IPS-11a (cell line): ENCODE measurements around the gene ALX4.
A peak's percentile ranks its signal among the peaks of the same experiment; 100 is the strongest.

Source experiments
- H3K4me3 ChIP-seq: one replicate; pipeline ENCODE4 v1.5.1; 2013; ENCODE audit warnings: low read depth, low read length, control low read depth

The ALX4 gene

DNA sequence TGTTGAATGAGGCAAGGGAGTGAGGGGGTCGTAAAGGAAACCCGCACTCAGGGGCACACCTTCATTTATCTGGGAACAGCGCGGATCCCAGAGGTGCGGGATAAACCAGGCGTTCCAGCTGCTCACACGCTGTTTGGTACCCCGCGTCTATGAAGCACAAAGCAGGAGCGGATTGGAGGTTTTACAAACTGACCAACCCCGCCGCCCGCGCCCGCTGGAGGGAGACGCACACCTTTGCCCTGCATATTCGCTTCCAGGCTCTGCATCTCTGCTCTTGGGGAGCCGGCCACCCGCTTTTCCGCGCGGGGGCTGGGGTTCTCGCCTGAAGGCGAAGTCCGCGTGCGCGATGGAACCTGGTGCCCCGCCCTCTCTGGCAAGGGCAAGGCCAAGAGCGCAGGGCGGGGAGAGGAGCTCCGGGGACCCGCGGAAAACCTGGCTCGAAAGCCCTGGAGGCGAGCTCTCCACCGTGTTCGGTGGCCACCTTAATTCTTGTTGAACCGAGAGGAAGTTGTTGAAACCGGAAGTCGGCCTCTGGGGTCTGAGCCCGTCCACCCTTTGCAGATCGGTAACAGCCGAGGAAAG is 6.8 kb upstream of the ALX4 start:
- peak overlapping the region; percentile 8 for H3K4me3 ChIP-seq

- peak overlapping the region; percentile 4 for H3K4me3 ChIP-seq
Observed at GRCh38 chr11:44315947-44316658, 6.2 kb upstream of the ALX4 start.

DNA sequence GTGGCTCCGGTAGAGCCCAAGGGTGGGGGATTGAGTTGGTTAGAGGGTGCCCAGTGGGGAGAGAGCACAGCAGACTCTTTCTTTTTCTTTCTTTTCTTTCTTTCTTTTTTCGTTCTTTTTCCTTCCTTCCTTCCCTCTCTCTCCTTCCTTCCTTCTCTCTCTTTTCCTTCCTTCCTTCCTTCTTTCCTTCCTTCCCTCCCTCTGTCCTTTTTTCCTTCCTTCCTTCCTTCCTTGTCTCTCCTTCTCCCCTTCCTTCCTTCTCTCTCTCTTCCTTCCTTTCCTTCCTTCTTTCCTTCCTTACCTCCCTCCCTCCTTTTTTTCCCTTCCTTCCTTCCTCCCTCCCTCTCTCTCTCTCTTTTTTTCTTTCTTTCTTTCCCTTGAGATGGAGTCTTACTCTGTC is 4.8 kb upstream of the ALX4 start:
- no peak overlapping the region for H3K4me3 ChIP-seq

- H3K4me3 ChIP-seq: no peak overlapping the region
Observed at GRCh38 chr11:44313761-44314489, 4.0 kb upstream of the ALX4 start.

DNA sequence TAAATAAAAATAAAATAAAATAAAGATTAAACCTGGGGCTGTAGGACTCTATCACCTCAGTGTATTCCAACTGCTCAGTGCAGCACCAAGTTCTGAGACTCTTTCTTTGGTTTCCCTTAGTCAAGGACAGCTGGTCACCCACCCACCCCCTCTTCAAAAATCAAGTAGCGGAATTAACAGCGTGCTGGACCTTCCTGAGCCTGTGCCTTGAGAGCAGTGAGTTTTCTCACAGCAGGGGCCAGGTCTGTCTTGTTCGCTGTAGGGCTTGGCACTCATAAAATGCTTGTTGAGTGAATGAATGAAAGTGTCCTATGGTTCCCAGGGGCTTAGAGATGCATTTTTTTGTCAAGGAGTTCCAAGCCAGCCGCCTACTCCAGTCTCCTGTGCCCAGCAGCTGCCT is 2.9 kb upstream of the ALX4 start:
- H3K4me3 ChIP-seq: no peak overlapping the region

GRCh38 chr11:44311339-44312261 is 1.7 kb upstream of the ALX4 start:
- H3K4me3 ChIP-seq: no peak overlapping the region

DNA sequence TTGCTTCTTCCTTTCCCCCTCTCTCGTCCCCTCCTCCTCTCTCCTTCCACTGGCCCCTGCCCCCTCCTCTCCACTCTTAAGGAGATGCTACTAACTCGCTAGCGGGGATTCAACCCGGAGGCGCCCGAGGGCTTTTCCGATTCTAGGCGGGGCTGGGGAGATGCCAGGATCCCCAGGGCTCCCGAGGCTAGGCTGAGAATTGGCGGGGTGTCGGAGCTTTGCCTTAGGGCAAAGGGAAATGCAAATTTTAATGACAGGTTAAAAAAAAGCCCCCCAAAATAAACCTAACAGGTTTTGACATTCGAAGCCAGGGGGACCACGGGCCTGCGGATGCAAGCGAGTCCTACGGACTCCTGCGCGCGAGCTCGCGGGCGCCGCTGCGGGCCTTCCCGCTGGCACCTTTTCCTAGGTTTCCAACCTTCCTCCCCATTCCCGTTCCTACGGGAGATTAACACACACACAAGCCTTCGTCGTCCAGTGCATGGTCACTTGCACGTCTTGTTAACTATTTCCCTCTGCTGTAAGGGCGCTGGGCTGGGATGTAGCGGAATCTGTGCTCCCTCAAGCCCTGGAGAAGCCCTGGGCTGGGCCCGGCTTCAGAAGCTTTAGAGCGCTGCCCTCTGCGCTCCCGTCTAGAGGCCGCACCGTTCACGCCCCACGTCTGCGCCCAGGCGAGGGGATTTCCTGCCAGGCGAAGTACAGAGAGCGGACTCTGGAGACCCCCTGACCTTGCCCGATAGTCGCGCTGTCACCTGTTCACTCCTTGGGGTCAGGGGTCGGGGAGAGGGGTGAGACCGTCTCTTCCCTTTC is 729 bp upstream of the ALX4 start:
- no peak overlapping the region for H3K4me3 ChIP-seq

- H3K4me3 ChIP-seq: no peak overlapping the region
Observed at GRCh38 chr11:44310206-44310462, 195 bp upstream of the ALX4 start.

DNA sequence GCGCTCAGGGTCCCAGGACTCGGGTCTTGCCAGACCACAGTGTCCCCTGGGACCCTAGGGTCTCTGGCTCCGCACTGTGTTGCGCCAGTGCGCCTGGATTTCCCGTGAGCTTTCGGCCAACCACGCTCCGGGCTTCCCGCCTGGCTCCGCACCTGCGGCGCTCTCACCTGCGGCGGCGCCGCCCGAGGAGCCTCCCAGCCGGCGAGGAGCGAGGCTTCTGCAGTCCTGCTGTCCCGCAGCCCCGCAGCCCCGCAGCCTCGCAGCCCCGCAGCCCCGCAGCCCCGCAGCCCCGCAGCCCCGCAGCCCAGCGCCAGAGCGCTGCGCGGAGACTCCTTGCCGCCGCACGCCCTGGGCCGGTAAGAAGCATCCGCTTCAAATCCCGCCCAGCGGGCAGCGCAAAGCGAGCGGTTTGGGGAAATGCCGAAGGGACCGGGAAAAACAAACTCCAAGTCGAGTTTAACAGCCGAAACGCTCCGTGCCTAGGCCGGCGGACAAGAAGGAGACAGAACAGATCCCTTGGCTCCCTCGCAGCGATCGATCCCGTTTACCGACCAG is 939 bp downstream of the ALX4 start:
- no peak overlapping the region for H3K4me3 ChIP-seq

- H3K4me3 ChIP-seq: no peak overlapping the region
Observed at GRCh38 chr11:44308256-44308922, 1.6 kb downstream of the ALX4 start.

DNA sequence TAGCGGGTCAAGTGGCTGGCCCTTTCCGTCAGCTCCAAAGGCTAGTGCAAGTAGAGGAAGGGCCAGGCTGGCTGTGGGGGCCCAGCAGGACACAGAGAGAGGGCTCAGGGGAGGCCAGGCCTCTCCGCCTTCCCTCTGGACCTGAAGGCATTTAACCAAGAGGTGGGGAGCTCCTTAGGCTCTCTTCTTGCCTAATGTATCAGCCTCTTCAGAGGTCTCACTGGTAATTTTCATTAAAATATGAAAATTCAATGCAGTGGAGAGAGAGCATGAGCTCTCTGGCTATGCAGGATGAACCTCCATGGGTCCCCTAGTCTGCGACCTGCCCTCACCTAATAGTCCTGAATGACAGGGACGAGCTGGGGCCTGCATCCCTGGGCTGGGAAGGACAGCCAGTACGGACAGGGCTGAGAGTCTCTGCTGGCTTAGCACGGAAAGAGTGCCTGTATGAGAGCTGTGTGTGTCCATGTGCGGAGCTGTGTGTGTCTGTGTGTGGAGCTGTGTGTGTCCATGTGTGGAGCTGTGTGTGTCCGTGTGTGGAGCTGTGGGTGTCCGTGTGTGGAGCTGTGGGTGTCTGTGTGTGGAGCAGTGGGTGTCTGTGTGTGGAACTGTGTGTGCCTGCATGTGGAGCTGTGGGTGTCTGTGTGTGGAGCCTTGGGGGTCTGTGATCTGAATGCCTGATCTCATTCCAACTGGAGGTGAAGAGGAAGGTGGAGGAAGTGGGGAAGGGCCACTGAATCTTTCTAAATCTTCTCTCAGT is 2.4 kb downstream of the ALX4 start:
- no peak overlapping the region for H3K4me3 ChIP-seq

- no peak overlapping the region for H3K4me3 ChIP-seq
Observed at GRCh38 chr11:44306918-44307244, 3.1 kb downstream of the ALX4 start.

DNA sequence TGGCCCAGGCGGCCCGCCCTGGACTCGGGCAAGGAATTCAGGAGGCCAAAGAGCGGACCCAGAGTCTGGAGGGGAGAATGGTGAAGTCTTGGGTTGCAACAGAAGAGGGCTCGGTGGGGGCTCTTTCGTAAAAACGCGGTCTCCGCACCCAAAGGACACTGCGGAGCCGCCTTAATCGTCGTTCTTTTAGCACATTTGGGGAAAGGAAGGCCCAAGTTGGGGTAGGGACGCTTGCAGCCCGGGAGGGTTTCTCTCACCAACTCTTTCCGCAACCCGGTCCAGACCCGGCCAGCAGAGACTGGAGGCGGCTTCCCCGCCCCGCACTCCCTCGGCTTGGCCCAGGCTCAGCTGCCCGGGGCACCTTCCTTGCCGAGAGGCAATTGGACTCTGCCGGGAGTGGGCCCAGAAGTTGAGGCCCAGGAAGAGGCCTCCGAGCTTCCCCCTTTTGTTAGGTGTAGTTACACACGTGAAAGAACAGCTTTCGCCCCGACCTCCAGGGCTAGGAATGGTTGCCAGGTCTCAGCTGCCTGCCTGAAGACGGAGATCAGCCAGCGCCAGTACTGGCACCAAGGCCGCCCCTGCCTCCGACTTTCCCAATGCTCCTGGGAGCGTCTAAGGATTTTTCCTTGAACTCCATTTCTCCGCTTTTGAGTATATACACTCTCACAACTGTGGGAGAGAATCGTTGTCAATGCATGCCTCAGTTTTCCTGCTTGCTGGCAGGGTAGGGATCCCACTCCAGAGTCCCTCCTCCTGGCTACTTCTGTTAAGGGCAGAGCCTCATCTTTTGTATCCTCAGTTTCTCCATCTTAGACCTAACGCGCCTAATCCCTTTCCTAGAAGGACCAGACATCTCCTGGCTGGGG is 3.7 kb downstream of the ALX4 start:
- no peak overlapping the region for H3K4me3 ChIP-seq

DNA sequence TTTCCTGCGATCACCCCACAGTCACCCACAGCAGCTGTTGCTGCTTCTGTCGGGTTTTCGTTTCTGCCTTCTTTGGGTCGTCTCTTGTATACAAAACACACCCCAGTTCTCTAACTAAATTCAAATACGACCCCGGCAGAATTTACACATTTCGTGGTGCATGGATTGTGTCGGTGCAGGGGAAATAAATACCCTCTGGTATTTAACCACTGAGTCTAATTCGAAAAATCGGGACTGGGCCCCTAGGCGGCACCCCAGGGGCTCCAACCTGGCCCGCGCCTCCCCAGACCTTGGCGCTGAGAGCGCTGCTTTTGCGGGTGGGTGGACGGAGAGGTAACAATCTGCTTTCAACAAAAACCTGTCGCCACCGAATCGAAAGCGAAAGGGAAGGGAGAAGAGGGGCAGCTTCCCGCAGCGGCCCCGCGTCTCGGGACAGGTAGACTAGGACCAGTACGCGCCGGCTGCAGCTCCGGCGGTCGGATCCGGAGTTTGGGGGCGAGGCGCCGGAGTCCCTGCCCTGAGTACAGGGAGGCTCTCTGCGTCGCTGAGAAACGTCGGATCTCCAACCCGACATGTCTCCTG is 4.4 kb downstream of the ALX4 start:
- no peak overlapping the region for H3K4me3 ChIP-seq

GRCh38 chr11:44305026-44305469 is 4.9 kb downstream of the ALX4 start:
- no peak overlapping the region for H3K4me3 ChIP-seq

DNA sequence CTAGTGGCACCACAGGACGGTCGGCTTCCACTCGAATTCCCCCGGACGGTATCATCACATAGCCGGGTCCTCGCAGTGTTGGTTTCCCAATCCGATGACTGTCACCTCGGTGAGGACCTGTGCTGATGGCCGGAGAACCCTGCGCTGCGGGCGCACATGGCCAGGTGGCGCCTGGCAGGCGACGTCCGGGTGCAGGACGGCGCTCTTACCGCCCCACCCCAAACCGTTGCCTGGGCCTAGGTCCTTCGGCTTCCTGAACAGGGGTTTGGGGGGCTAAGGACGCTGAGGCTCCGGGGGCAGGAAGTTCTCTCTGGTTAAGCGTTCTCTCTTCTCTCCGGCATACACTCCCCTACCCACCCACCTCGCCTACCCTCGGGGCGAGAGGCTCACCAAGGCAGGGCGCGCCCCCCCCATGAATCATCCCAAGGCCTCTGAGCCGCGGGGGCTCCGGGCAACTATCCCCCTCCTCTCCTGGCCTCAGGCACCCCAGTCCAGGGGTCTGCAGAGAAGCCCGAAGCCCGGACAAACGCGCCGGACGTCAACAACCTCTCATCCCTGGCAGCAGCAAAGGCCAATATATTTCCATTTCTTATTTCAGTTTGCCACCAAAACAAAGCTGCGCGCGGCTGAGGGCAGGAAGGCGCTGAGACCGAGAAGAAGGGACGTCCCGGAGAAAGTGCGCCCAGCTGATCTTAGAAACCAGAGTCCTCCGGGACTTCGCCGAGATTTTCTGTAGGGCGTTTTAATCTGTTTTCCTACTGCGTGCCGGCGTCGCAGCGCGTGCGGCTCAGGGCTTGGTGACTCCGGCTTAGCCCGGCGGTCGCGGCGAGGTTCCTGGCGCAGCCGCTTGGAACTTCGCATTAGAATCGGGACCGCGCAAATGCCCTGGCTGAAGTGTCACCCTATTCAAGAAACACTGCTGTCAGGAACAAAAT is 5.6 kb downstream of the ALX4 start:
- H3K4me3 ChIP-seq: no peak overlapping the region
